PC-3 (cell line): ENCODE results near the gene PRR15.

Experiments used
- EZH2 ChIP-seq: fragments of 300-600 bp; sonication (generic); IDR thresholded peaks from one replicate; pipeline ENCODE4 v1.6.1; 2017; ENCODE audit warnings: antibody characterized with exemption, mild to moderate bottlenecking, low read length; ENCODE audit not compliant: unreplicated experiment
- EZH2phosphoT487 ChIP-seq: fragments of 300-600 bp; sonication (generic); IDR thresholded peaks from 2 replicates; pipeline ENCODE4 v1.6.1; 2018; ENCODE audit warnings: mild to moderate bottlenecking, antibody characterized with exemption, low read length, borderline replicate concordance
- TF ChIP-seq, protein P1 (sequence below): fragments of 300-600 bp; sonication (generic); conservative IDR thresholded peaks from 2 replicates; pipeline ENCODE4 v1.5.1; 2017; ENCODE audit warnings: antibody characterized with exemption, low read depth, mild to moderate bottlenecking, low read length

DNA sequence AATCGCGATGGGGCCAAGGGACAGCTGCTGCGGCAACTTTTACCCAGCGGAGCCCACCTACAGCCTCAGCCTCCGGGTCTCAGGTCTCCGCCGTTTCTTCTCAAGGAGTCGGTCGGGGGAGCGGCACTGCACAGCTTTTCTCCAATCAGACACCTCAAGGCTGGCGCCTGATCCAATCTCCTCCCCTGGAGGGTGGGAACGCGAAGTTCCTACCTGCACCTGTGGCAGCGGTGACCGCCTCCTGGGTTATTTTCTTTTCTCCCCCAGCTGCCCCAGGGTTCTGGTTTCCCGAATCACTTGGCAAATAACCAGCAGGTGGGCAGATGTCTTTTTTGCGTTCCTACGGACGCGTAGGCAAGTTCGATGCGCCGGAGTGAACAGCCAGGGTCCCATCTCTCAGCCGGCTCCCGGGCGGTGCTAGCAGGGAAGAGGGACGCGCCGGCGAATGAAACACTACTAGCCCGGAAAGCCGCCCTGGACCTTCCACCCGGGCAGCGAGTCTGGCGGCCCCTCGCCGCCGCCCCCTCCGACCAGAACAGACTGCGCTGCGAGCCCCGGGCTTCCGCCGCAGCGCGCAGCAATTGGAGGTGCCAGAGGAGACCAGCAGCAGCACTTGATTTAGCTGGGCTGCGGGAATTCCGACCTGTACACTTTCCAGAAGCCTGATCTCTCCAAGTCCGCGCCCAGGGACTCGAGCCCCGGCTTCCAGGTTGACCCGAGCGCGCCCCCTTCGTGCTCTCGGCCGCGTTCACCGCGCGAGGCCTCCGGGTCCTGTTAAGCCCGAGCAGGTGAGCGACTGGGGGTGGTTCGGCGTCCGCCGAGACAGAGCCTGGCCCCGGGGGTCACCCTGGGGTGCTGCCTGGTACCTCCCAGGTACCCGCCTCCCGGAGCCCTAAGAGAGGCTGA, at the start of gene PRR15:
- TF ChIP-seq, protein P1, sequence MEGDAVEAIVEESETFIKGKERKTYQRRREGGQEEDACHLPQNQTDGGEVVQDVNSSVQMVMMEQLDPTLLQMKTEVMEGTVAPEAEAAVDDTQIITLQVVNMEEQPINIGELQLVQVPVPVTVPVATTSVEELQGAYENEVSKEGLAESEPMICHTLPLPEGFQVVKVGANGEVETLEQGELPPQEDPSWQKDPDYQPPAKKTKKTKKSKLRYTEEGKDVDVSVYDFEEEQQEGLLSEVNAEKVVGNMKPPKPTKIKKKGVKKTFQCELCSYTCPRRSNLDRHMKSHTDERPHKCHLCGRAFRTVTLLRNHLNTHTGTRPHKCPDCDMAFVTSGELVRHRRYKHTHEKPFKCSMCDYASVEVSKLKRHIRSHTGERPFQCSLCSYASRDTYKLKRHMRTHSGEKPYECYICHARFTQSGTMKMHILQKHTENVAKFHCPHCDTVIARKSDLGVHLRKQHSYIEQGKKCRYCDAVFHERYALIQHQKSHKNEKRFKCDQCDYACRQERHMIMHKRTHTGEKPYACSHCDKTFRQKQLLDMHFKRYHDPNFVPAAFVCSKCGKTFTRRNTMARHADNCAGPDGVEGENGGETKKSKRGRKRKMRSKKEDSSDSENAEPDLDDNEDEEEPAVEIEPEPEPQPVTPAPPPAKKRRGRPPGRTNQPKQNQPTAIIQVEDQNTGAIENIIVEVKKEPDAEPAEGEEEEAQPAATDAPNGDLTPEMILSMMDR, result no peak
- no peak for TF ChIP-seq EZH2
- no peak for TF ChIP-seq EZH2phosphoT487
